PFSK-1 (cell line): Measurements from ENCODE around the gene RUBCN.

ENCODE experiments used
- FOXP2 ChIP-seq: optimal IDR thresholded peaks from 2 replicates; pipeline ENCODE3; 2011; ENCODE audit warnings: borderline replicate concordance, control low read depth, inconsistent platforms; ENCODE audit not compliant: insufficient read depth; ENCODE audit errors: extremely low read length, extremely low read depth
- POLR2AphosphoS5 ChIP-seq: IDR thresholded peaks from 2 replicates; pipeline ENCODE4 v1.6.1; 2012; ENCODE audit warnings: low read depth, mild to moderate bottlenecking, control low read depth, low read length, moderate library complexity
- SIN3A ChIP-seq: IDR thresholded peaks from 2 replicates; pipeline ENCODE4 v1.6.1; 2012; ENCODE audit warnings: mild to moderate bottlenecking, low read length, moderate library complexity, borderline replicate concordance; ENCODE audit not compliant: insufficient read depth
- TAF1 ChIP-seq: IDR thresholded peaks from 2 replicates; pipeline ENCODE4 v1.6.1; 2012; ENCODE audit warnings: low read length, control low read depth, borderline replicate concordance; ENCODE audit not compliant: insufficient read depth
- TF ChIP-seq, protein P1 (sequence below), 2 experiments: IDR thresholded peaks; 2 replicates each; pipeline versions ENCODE4 v1.6.1 to v1.8.0; 2011 to 2012; ENCODE audit warnings: low read depth in 2 of 2, low read length in 2 of 2, control low read depth in 1 of 2, inconsistent platforms in 1 of 2, mild to moderate bottlenecking in 1 of 2, moderate library complexity in 1 of 2; ENCODE audit not compliant: insufficient read depth in 1 of 2

RUBCN gene

DNA sequence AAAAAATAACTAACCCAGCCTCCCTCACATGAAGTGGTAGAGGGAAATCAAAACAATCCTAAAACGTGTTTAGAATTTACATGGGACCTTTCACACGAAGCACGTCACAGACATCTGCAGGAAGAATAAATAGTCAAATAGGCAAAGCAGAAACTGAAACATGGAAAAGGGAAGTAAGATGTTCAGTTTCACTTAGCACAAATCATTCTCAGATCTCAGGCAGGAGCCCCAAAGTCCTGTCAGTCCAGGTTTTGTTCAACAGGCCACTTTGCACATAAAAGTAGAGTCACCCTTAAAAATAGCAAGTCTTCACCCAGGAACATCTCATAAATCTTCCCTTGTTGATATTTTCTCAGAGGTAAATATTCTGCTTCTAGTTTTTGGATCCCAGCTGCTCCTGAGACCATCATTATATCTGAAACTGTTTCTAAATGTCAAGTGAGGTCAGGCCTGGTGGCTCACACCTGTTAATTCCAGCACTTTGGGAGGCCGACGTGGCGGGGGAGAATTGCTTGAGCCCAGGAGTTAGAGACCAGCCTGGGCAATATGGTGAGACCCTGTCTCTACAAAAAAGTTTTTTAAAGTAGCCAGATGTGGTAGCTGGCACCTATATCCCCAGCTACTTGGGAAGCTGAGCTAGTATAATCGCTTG lies 1.9 kb downstream of the RUBCN start:
- no peak for TF ChIP-seq FOXP2
- TF ChIP-seq SIN3A, result no peak

DNA sequence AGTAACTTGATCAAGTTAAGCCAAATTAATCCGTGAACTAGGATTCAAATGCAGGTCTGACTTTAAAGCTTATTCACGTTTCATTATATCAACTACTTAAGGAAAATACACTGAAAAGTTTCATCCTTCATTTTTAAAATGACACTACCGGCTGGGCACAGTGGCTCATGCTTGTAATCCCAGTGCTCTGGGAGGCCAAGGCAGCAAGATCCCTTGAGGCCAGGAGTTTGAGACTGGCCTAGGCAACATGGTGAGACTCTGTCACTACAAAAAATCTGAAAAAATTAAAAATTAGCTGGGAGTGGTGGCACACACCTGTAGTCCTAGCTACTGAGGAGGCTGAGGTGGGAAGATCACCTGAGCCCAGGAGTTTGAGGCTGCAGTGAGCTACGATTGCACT lies 3.7 kb downstream of the RUBCN start:
- TF ChIP-seq FOXP2 (no peak), POLR2AphosphoS5 (no peak), TAF1 (no peak), SIN3A (no peak)
- TF ChIP-seq, protein P1, sequence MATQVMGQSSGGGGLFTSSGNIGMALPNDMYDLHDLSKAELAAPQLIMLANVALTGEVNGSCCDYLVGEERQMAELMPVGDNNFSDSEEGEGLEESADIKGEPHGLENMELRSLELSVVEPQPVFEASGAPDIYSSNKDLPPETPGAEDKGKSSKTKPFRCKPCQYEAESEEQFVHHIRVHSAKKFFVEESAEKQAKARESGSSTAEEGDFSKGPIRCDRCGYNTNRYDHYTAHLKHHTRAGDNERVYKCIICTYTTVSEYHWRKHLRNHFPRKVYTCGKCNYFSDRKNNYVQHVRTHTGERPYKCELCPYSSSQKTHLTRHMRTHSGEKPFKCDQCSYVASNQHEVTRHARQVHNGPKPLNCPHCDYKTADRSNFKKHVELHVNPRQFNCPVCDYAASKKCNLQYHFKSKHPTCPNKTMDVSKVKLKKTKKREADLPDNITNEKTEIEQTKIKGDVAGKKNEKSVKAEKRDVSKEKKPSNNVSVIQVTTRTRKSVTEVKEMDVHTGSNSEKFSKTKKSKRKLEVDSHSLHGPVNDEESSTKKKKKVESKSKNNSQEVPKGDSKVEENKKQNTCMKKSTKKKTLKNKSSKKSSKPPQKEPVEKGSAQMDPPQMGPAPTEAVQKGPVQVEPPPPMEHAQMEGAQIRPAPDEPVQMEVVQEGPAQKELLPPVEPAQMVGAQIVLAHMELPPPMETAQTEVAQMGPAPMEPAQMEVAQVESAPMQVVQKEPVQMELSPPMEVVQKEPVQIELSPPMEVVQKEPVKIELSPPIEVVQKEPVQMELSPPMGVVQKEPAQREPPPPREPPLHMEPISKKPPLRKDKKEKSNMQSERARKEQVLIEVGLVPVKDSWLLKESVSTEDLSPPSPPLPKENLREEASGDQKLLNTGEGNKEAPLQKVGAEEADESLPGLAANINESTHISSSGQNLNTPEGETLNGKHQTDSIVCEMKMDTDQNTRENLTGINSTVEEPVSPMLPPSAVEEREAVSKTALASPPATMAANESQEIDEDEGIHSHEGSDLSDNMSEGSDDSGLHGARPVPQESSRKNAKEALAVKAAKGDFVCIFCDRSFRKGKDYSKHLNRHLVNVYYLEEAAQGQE (IDR thresholded peaks at IDR 0.05; ENCODE audit: insufficient read depth in 1 of 2, low read depth in 2 of 2, low read length in 2 of 2), result no peak

DNA sequence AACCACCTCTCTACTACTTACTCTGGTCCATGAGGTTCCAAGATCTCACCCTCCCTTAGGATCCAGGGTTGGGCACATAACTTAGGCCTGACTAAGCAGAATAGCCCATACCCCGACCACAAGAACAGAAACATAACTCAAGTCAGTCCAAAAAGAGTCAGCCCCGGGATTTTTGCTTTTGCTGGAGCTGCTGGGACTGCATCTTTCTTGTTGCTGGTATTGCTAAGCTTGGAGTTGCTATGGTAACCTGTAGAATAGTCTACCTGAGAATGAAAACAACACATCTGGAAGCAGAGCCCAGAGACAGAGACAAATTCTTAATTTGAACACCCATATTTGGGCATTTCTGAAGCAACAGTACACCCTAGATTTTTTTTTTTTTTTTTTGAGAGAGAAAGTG lies 6.5 kb downstream of the RUBCN start:
- TF ChIP-seq POLR2AphosphoS5, result no peak
- TF ChIP-seq, protein P1 (IDR thresholded peaks at IDR 0.05; ENCODE audit: insufficient read depth in 1 of 2, low read depth in 2 of 2, low read length in 2 of 2), result no peak
- no peak for TF ChIP-seq TAF1
- TF ChIP-seq FOXP2, result no peak
- TF ChIP-seq SIN3A, result no peak

DNA sequence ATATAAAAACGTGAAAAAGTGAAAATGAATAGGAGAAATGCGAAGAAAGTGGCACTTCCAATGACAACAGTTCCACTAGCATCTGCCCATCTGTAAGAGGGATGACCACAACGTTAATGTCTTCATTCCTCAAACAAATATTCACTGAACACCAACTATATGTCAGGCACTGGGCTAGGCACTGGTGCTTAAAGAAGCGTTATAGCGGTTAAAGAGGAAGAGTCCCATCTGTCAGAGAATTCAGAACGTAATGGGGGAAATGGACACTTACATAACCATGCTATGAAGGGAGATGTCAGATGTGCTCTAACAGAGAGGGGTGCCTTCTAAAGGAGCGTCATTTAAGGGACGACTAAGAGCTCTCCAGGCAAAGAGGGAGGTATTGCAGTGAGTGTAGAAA lies 8.2 kb downstream of the RUBCN start:
- no peak for TF ChIP-seq FOXP2
- no peak for TF ChIP-seq TAF1
- TF ChIP-seq, protein P1 (IDR thresholded peaks at IDR 0.05; ENCODE audit: insufficient read depth in 1 of 2, low read depth in 2 of 2, low read length in 2 of 2), result no peak
- TF ChIP-seq POLR2AphosphoS5, result no peak
- TF ChIP-seq SIN3A, result no peak

GRCh38 chr3:197722734-197723133 lies 14.0 kb downstream of the RUBCN start:
- TF ChIP-seq POLR2AphosphoS5, result no peak
- TF ChIP-seq, protein P1 (IDR thresholded peaks at IDR 0.05; ENCODE audit: insufficient read depth in 1 of 2, low read depth in 2 of 2, low read length in 2 of 2), result no peak
- TF ChIP-seq SIN3A, result no peak
- no peak for TF ChIP-seq TAF1
- no peak for TF ChIP-seq FOXP2
